Stimulated activated CD4-positive, alpha-beta T cell treated with anti-CD3 and anti-CD28 coated beads, Interleukin-12 subunit alpha, Interleukin-12 subunit beta, amount 100 ng/mL, for 4 hours (primary cell): Measurements from ENCODE around the gene AKAIN1.

Source experiments
- DNase-seq: peaks from one replicate; pipeline ENCODE4 v3.0.0-alpha.2; 2020

The AKAIN1 gene

DNA sequence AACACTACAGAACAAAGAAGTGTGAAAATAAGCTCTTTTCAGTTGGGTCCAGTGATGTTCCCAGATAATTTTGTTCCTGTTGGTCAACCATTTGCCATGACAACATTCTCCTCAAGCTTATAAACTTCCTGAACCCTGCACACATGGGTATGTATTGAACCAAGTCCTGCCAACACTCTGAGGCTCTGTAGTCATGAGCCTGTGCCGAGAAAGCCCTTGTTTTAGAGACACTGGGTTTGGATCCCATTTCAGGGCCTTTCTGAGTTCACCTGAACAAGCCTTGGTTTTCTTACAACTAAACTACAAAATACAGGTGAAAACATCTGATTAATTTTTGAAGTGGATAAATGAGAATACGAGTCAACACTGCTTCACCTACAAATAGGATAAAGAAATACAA, 38.5 kb downstream of the AKAIN1 start:
- no peak for DNase-seq

DNA sequence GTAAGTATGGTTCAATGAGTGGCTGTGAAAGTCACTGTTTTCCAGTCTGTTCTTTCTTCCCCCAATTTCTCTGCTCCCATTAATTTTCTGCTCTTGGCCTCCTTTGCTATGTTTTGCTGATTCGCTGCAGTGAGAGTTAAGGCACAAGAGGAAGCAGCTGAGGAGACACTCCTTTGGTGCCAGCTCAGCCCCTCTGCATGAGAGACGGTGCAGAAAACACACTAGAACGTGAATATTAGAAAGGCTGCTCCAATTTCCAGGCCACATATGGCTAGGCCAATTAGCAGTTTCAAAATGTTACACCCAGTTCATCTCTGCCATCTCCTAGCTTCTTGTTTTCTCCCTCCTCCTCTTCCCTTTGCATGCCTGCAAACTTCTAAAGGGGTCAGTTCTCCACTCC, 38.9 kb downstream of the AKAIN1 start:
- DNase-seq: no peak

DNA sequence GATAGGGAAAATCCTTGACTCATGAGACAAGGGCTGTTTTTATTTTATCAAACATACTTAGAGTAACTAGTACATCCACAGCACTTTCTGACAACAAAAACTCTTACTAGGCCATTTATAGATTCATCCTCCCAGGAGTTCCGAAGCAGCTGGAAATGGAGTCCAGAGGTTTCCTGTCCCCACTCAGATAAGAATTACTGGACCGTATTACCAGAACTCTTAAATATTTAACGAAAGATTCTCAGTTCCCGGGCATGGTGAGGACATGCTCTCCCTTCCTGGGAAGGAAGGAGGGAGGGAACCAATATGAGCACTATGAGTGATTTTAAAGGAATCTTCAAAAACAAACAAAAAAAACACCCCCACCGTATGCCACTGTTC, 41.2 kb downstream of the AKAIN1 start:
- no peak for DNase-seq

GRCh38 chr18:5155218-5155906, 41.7 kb downstream of the AKAIN1 start:
- no peak for DNase-seq

DNA sequence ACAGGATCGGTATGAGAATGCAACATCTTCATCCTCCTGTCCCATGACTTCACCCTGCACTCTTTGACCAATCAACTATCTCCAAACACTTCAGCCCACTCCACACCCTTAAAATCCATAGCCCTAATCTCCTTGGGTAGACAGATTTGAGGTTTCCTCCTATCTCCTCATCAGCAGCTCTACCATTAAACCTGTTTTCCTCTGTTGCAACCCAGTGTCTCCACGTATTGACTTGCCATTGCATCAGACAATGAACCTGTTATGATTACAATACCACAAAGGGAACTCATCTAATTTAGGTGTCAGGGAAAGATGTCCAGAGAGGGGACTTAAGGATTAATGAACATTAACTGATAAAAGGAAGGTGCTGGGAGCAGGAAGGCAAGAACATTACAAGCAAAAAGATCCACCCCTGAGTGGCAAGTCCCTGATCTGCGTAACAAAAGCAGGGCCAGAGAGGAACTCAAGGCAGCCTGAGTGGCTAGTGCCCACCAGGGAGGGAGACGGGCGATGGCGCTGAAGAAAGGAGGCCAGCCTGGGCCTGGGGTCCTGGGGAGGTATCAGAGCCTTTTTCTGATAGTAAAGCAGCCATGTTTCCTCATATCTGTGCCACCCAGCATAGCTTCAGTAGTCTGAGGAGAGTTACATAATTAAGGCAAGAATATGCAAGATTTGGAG, 44.6 kb downstream of the AKAIN1 start:
- no peak for DNase-seq

DNA sequence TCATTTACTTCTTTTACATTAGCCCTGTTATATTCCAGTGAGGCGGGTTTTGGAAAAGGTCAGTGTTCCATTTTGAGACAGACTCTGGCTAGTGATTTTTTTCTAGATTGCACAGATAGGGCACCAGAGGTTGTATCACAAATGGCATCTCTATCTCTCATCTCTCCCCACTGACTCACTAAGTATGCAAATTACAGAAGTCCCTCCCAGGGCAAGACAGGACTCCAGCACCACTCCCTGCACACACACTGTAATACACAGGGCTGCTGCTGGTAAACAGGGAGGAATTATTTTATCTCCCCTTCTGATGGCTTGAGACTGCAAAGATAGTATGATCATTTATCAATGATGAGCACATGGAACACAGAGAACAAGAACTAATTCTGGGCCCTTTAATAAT, 46.2 kb downstream of the AKAIN1 start:
- DNase-seq: no peak

DNA sequence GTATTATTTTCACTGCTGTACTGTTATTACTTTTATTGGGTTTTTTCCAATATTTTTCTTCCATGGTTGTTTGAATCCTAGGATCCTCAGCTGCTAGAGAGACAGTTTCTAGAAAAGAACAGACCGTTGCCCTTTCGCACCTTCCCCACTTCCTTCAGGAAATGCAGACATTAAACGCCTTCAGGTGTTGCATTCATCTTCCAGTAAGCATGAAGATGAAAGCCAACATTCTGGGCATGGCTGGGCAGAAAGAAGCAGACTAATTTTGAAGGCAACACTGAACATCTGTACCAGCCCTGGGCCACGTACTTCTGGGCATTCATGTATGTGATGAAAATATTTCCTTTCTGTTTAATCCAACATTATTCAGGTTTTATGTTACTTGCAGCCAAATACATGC, 51.0 kb downstream of the AKAIN1 start:
- DNase-seq: no peak

DNA sequence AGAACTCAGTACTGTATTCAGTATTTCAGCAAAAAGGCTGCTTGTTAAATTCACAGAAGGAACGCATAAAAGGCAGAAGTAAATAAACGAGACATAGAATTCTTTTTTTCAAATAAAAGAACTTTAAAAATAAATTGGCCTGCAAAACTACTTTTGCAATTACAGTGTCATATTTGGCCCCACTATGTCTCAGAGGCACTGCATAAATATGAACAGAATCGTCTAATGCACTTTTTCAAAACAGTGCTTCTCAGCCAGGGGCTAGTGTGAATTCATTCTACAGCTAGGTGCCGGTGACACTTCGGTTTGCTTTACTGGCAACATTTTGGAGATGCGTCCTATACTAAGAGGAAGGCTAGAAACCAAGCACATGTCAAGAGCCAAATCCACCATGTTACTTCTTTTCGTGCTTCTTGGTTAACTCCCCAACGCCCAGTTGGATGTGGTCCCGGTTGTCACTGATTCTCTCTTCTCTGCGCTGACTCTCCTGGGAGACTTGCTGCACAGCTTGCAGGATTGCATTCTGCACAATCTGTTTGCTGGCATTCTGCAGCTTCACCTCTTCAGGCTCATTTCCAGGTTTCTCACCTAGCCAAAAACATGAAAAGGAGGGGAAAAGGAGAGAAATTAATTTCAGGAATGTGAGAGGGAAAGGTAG, 51.8 kb downstream of the AKAIN1 start:
- no peak for DNase-seq

- no peak for DNase-seq
Observed at GRCh38 chr18:5144629-5145028, 52.4 kb downstream of the AKAIN1 start.

DNA sequence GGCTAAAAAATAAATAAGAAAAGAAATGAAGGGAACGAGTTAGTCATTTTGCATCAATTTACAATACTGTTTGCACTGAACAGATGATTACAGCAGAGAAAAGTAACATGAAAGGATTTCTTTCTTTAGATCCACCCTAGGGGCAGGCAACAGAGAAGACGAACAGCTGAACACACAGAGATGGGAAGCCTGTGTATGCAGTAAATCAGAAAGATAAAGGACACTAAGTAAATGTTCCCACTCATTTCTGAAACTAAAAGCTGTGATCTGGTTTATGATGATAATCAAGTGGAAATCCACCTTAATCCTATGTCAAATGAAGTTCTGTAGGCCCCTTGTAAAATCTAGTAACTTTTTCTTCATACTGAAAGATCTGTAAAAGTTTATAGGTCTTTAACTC, 54.2 kb downstream of the AKAIN1 start:
- DNase-seq: no peak

- DNase-seq: no peak
Observed at GRCh38 chr18:5142131-5142530, 54.9 kb downstream of the AKAIN1 start.

DNA sequence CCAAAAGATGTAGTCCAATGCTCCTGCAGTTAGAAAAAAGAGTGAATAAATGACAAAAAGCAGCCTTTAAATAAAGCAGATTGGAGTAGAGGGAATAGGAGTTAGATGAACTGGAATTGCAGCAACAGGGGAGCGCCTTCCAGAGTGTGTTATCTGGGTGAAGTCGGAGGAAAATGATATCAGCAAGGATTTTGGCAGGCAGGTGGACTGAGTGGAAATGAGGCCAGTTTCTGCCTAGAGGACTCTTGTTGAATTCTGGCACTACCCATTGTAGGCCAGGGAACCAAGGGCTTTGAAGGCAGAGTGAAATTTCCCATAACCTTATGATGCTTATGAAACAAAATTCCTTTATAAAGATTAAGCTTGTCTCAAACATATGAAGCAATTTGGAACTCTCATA, 59.8 kb downstream of the AKAIN1 start:
- DNase-seq: no peak

DNA sequence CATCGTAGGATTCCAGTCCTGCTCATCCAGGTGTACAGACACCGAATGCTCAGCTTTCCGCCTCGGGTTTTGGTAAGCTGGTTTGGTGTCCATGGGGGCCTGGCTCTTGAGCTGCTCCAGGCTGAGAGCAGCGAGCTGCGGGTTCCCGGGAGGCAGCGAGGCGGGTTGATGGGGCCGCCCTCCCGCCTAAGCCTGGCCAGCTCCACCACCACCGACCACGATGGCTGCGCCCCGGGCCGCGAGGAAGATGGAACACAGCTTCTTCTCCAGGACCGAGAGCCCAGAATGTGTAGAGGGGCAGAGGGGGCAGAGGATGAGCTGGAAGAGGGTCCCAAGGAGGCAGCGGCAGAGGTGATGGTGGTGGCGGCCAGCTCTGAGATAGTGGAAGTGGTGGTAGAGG, 64.1 kb downstream of the AKAIN1 start:
- no peak for DNase-seq

GRCh38 chr18:5122272-5122671, 74.8 kb downstream of the AKAIN1 start:
- DNase-seq: no peak

GRCh38 chr18:5110266-5110665, 86.8 kb downstream of the AKAIN1 start:
- no peak for DNase-seq

- DNase-seq: no peak
Observed at GRCh38 chr18:5107988-5108387, 89.1 kb downstream of the AKAIN1 start.

GRCh38 chr18:5106730-5107129, 90.3 kb downstream of the AKAIN1 start:
- DNase-seq: no peak

GRCh38 chr18:5104246-5104645, 92.8 kb downstream of the AKAIN1 start:
- no peak for DNase-seq

GRCh38 chr18:5103693-5104092, 93.4 kb downstream of the AKAIN1 start:
- DNase-seq: no peak

DNA sequence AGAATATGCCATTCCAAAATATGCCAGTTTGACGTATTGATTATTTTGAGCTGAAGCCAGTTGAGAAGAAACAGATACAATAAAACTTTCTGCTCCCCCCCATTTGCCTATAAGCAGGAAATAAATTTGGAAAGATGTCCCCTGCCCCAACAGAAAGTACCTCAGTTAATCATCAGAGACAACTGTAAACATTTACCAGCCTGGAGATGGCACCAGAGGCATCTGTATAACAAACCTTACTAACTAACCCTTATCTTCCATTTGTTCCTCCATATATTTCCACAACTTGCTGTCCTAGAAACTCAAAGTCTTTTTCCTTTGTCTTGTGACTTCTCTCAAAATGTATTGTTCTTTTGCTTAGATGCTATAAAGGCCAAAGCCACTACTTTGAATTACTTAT, 93.8 kb downstream of the AKAIN1 start:
- DNase-seq: no peak

DNA sequence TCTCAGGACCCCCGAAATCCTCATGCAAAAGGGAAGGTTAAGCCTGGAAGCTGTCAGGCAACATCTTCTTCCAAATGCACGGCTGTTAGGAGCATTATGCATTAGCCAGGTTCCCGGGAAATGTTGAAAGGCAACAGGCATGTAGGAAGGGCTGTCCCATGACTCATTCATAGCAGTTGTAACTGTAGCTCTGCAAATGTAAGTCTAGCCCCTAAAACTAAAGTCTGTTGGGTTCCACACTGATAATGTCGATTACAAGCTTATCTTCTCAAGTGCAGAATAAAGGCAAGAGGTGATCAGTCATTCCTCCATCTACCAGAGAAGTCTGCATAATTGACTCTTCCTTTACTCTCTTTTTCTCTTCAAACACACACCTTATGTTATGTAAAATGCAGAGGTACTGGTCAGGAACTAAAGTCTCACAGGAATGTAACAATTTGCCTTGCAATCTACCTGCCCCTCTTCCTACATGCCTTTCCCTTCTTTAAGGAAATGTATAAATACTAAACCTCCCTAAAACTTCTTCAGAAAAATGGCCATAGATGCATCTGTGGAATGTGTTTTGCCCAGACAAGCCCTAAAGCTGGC, 99.8 kb downstream of the AKAIN1 start:
- no peak for DNase-seq

GRCh38 chr18:5095239-5095638, 101.8 kb downstream of the AKAIN1 start:
- DNase-seq: no peak

DNA sequence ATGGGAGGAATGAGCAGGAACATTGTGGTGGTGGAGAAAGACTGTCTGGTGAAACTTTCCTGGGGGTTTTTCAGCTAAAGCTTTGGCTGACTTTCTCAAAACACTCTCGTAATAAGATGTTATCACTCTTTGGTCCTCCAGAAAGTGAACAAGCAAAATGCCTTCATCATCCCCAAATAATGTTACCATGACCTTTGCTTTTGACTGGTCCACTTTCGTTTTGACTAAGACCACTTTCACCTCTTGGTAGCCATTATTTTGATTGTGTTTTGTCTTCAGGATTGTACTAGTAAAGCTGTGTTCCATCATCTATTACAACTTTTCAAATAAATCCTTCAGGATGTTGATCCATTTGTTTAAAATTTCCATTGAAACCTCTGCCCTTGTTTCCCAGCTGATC, 103.2 kb downstream of the AKAIN1 start:
- no peak for DNase-seq
